K562 (cell line): ENCODE measurements around the gene PTPN13. TPM values are rescaled to one million over a fixed set of nuclear protein-coding genes. Genes with fewer than 3 reads are reported as not detected.

Experiments
- ATAC-seq: fragments of 200-7000 bp; cut with Tn5 transposase; 3 replicates; pipeline ENCODE4 v1.9.1; 2020; ENCODE audit warnings: moderate library complexity
- BruUV-seq: library from RNA; stranded (reverse); fragments of 400-500 nt; replicated peaks from 2 replicates; lab custom pipeline; 2021; lab: Mats Ljungman, UMichigan
- CTCF ChIA-PET: fragments of 300-600 bp; formaldehyde crosslinking; extraction: SDS; loops from one replicate; lab custom pipeline; 2021; ENCODE audit warnings: low intra/inter-chr PET ratio; lab: Yijun Ruan, JAX
- POLR2A ChIA-PET: fragments of 300-600, 350-650 bp; sonication (Branson Sonifier 250); formaldehyde crosslinking; extraction: SDS; loops from one replicate; lab custom pipeline; 2021; ENCODE audit warnings: antibody characterized with exemption, inconsistent platforms; lab: Yijun Ruan, JAX
- DNase-seq, 4 experiments: peaks; one replicate each; pipeline versions ENCODE4 v3.0.0 to v3.0.0-alpha.2; 2011 to 2018; ENCODE audit warnings: low spot score in 3 of 4, mixed read lengths in 3 of 4; ENCODE audit errors: extremely low read depth in 1 of 4
- FAIRE-seq: peaks from 2 replicates; lab custom pipeline; 2011; peaks lifted over from hg19 to GRCh38; lab: Jason Lieb, UNC
- H2AFZ ChIP-seq: 2 replicates; pipeline ENCODE4 v1.6.0; 2011; ENCODE audit warnings: low read depth, low read length, control low read depth, inconsistent platforms
- H3K27ac ChIP-seq: fragments of 200-600 bp; 3 replicates; pipeline ENCODE4 v1.8.0; 2011; ENCODE audit warnings: low read depth, mild to moderate bottlenecking, control low read depth, inconsistent platforms, low read length, moderate library complexity, mixed read lengths; ENCODE audit errors: extremely low read depth
- H3K27me3 ChIP-seq, 2 experiments: fragments of 300-600 bp in 1 of 2; 2 replicates in 1 of 2; 3 replicates in 1 of 2; pipeline versions ENCODE4 v1.6.0 to v1.8.0; 2011; ENCODE audit warnings: inconsistent platforms in 2 of 2, low read length in 2 of 2, mild to moderate bottlenecking in 1 of 2, mixed read lengths in 1 of 2, moderate library complexity in 1 of 2; ENCODE audit not compliant: control insufficient read depth in 2 of 2, insufficient read depth in 2 of 2
- H3K36me3 ChIP-seq: fragments of 300-600 bp; 3 replicates; pipeline ENCODE4 v1.8.0; 2011; ENCODE audit warnings: mild to moderate bottlenecking, low read length, inconsistent platforms; ENCODE audit not compliant: control insufficient read depth, insufficient read depth
- H3K4me1 ChIP-seq, 2 experiments: fragments of 200-600 bp in 1 of 2; replicated peaks in 1 of 2; 2 replicates in 1 of 2; 3 replicates in 1 of 2; pipeline versions ENCODE4 v1.5.1 to v1.8.0; 2011; ENCODE audit warnings: inconsistent platforms in 2 of 2, low read length in 2 of 2, mild to moderate bottlenecking in 1 of 2, mixed read lengths in 1 of 2, moderate library complexity in 1 of 2; ENCODE audit not compliant: control insufficient read depth in 2 of 2, insufficient read depth in 2 of 2
- H3K4me2 ChIP-seq: 2 replicates; pipeline ENCODE4 v1.6.1; 2011; ENCODE audit warnings: low read length, control low read depth, inconsistent platforms, mixed read lengths; ENCODE audit not compliant: insufficient read depth
- H3K4me3 ChIP-seq: fragments of 200-600 bp; sonication (generic), shearing (Covaris generic); 2 replicates; pipeline ENCODE4 v1.5.1; 2016; ENCODE audit warnings: control low read depth, inconsistent platforms
- H3K79me2 ChIP-seq: fragments of 200-600 bp; 3 replicates; pipeline ENCODE4 v1.8.0; 2011; ENCODE audit warnings: low read length, inconsistent platforms; ENCODE audit not compliant: control insufficient read depth, insufficient read depth
- H3K9ac ChIP-seq, 2 experiments: 2 replicates each; pipeline versions ENCODE4 v1.6.0 to v1.6.1; 2011; ENCODE audit warnings: low read depth in 2 of 2, low read length in 2 of 2, control low read depth in 1 of 2, inconsistent platforms in 1 of 2, mild to moderate bottlenecking in 1 of 2, mixed read lengths in 1 of 2; ENCODE audit not compliant: insufficient read depth in 1 of 2
- H3K9me1 ChIP-seq: one replicate; pipeline ENCODE4 v1.6.0; 2011; ENCODE audit warnings: inconsistent platforms, mild to moderate bottlenecking, low read length, moderate library complexity; ENCODE audit not compliant: control insufficient read depth, insufficient read depth
- H3K9me3 ChIP-seq: replicated peaks from 2 replicates; pipeline ENCODE4 v1.5.1; 2011; ENCODE audit warnings: low read depth, low read length, inconsistent platforms; ENCODE audit not compliant: control insufficient read depth, insufficient read depth
- H4K20me1 ChIP-seq: replicated peaks from 2 replicates; pipeline ENCODE4 v1.6.1; 2011; ENCODE audit warnings: low read length, inconsistent platforms, mixed read lengths; ENCODE audit not compliant: control insufficient read depth, insufficient read depth
- BRF1 ChIP-seq: IDR thresholded peaks from 3 replicates; pipeline ENCODE4 v1.6.1; 2011; ENCODE audit warnings: borderline replicate concordance, mild to moderate bottlenecking; ENCODE audit not compliant: insufficient read length; ENCODE audit errors: extremely low read depth
- HSF4 ChIP-seq: fragments of 250-450 bp; sonication (Bioruptor Pico); IDR thresholded peaks from 2 replicates; pipeline ENCODE4 v2.1.2; 2022; ENCODE audit warnings: mild to moderate bottlenecking, moderate library complexity, borderline replicate concordance
- NCOR1 ChIP-seq: fragments of 450-650 bp; IDR thresholded peaks from 2 replicates; pipeline ENCODE4 v1.6.1; 2016; ENCODE audit warnings: mild to moderate bottlenecking, moderate library complexity
- TAL1 ChIP-seq: fragments of 450-650 bp; IDR thresholded peaks from 2 replicates; pipeline ENCODE4 v1.6.1; 2016; ENCODE audit warnings: mild to moderate bottlenecking
- THRAP3 ChIP-seq: fragments of 450-650 bp; IDR thresholded peaks from 2 replicates; pipeline ENCODE4 v1.6.1; 2016; ENCODE audit warnings: mild to moderate bottlenecking, inconsistent platforms, borderline replicate concordance
- ZNF507 ChIP-seq: conservative IDR thresholded peaks from 2 replicates; pipeline ENCODE4 v1.6.1; 2017; ENCODE audit warnings: missing genetic modification characterization, missing compliant biosample characterization
- WGBS: fragments of 100-300 bp; shearing (Covaris generic); methylation state at CpG from one replicate; pipeline ENCODE4 v1.1.6; 2016; ENCODE audit warnings: low coverage, mixed read lengths; ENCODE audit not compliant: insufficient coverage; ENCODE audit errors: missing lambda C conversion rate; 5-methylcytosine and 5-hydroxymethylcytosine counted together
- in situ Hi-C: fragments of 300-500 bp; cut with MboI; formaldehyde crosslinking; loops from 4 replicates; pipeline ENCODE4 v1.15.0; 2018; ENCODE audit warnings: inconsistent platforms, mixed read lengths
- intact Hi-C: fragments of 100-400 bp; cut with micrococcal nuclease; formaldehyde crosslinking; loops from 2 replicates; pipeline ENCODE4 v1.14.2; 2022
- polyA plus RNA-seq, 8 experiments: library from polyadenylated mRNA; depleted of rRNA in 4 of 8; stranded (reverse) in 5 of 8; unstranded in 3 of 8; fragments of >200 nt; fragmentation: Nextera tagmentation in 2 of 8; fragmentation: Illumina TruSeq in 1 of 8; extraction: Ambion mirVana in 2 of 8; extraction: Trizol in 1 of 8; gene quantifications; 2 replicates each; pipeline versions ENCODE4 v1.2.1 to v1.2.3, GENCODE V29; 2011 to 2014; ENCODE audit warnings: inconsistent platforms in 1 of 8, missing spikeins in 1 of 8
- total RNA-seq, 7 experiments: library from RNA; depleted of rRNA in 6 of 7; stranded (reverse); fragments of >200 nt in 6 of 7; fragmentation: Illumina TruSeq in 2 of 7; extraction: Trizol in 2 of 7; gene quantifications; 2 replicates each; pipeline versions ENCODE4 v1.2.1 to v1.2.3, GENCODE V29; 2011 to 2021; ENCODE audit warnings: low replicate concordance in 1 of 7
- TF ChIP-seq, protein P1 (sequence below), 3 experiments: IDR thresholded peaks in 2 of 3; conservative IDR thresholded peaks in 1 of 3; 2 replicates each; pipeline ENCODE4 v1.5.1; 2011 to 2012; ENCODE audit warnings: low read length in 3 of 3, mild to moderate bottlenecking in 3 of 3, control low read depth in 2 of 3, improper control_type of control experiment in 1 of 3, inconsistent platforms in 1 of 3, low read depth in 1 of 3, mixed read lengths in 1 of 3, moderate library complexity in 1 of 3; ENCODE audit not compliant: insufficient read depth in 2 of 3
- TF ChIP-seq, protein P2 (sequence below): IDR thresholded peaks from 2 replicates; pipeline ENCODE4 v1.6.1; 2011; ENCODE audit warnings: borderline replicate concordance, low read depth, mild to moderate bottlenecking, moderate library complexity, low read length; ENCODE audit not compliant: insufficient read depth, poor library complexity, severe bottlenecking
- TF ChIP-seq, protein P3 (sequence below): fragments of 450-650 bp; IDR thresholded peaks from 2 replicates; pipeline ENCODE4 v1.6.1; 2016; ENCODE audit warnings: borderline replicate concordance
- TF ChIP-seq, protein P4 (sequence below): sonication (generic); formaldehyde crosslinking; IDR thresholded peaks from 2 replicates; pipeline ENCODE4 v1.8.0; 2023; ENCODE audit warnings: mild to moderate bottlenecking, missing genetic modification reagents

The PTPN13 gene
- total and polyA plus RNA-seq, 9 of the 15 experiments (the other 6 are each of a cell fraction or from before 2014, with no cell fraction given) = 0.33 TPM; not detected in 8

DNA sequence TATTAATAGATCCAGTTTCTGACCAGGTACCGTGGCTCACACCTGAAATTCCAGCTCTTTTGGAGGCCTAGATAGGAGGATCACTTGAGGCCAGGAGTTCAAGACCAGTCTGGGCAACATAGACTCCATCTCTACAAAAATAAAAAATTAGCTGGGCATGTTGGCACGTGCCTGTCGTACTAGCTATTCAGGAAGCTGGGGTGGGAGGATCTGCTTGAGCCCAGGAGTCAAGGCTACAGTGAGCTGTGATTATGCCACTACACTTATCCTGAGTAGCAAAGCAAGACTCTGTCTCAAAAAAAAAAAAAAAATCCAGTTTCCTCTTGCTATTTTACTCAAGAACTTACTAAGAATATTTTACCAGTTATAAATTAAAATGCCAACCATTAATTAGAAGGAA, 163.4 kb downstream of the PTPN13 start:
- H3K4me2 ChIP-seq = no peak overlapping the region
- no peaks in the 10 kb centered on the region for H3K36me3 ChIP-seq
- FAIRE-seq (no peak), ATAC-seq (no peak), DNase-seq (no peak)
- intact Hi-C loops = no loop called here
- ChIA-PET CTCF (no interaction called here), POLR2A (no interaction called here)
- no peaks in the 10 kb centered on the region for H3K27me3 ChIP-seq
- in situ Hi-C loops = no loop called here
- 0% methylated on average over 3 of the region's 3 CpGs for WGBS
- no peaks in the 10 kb centered on the region for H3K9me1 ChIP-seq
- H3K9ac ChIP-seq = no peak overlapping the region
- H3K4me3 ChIP-seq = no peak overlapping the region
- no peaks in the 10 kb centered on the region for H3K4me1 ChIP-seq
- BruUV-seq = no TSS peak
- no peak overlapping the region for H3K27ac ChIP-seq
- H4K20me1 ChIP-seq = no peaks in the 10 kb centered on the region
- H3K79me2 ChIP-seq = no peaks in the 10 kb centered on the region
- no peaks in the 10 kb centered on the region for H3K9me3 ChIP-seq
- H2AFZ ChIP-seq = no peak overlapping the region
- TF ChIP-seq NCOR1 (no peak), TAL1 (no peak), ZNF507 (tag) (no peak), HSF4 (no peak), THRAP3 (no peak), BRF1 (no peak)
- TF ChIP-seq, protein P1, sequence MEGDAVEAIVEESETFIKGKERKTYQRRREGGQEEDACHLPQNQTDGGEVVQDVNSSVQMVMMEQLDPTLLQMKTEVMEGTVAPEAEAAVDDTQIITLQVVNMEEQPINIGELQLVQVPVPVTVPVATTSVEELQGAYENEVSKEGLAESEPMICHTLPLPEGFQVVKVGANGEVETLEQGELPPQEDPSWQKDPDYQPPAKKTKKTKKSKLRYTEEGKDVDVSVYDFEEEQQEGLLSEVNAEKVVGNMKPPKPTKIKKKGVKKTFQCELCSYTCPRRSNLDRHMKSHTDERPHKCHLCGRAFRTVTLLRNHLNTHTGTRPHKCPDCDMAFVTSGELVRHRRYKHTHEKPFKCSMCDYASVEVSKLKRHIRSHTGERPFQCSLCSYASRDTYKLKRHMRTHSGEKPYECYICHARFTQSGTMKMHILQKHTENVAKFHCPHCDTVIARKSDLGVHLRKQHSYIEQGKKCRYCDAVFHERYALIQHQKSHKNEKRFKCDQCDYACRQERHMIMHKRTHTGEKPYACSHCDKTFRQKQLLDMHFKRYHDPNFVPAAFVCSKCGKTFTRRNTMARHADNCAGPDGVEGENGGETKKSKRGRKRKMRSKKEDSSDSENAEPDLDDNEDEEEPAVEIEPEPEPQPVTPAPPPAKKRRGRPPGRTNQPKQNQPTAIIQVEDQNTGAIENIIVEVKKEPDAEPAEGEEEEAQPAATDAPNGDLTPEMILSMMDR (IDR thresholded peaks at IDR 0.05 in 2 of 3, conservative IDR thresholded peaks at IDR 0.05 in 1 of 3; ENCODE audit: insufficient read depth in 2 of 3, low read depth in 1 of 3, low read length in 3 of 3) = no peak
- TF ChIP-seq, protein P2, sequence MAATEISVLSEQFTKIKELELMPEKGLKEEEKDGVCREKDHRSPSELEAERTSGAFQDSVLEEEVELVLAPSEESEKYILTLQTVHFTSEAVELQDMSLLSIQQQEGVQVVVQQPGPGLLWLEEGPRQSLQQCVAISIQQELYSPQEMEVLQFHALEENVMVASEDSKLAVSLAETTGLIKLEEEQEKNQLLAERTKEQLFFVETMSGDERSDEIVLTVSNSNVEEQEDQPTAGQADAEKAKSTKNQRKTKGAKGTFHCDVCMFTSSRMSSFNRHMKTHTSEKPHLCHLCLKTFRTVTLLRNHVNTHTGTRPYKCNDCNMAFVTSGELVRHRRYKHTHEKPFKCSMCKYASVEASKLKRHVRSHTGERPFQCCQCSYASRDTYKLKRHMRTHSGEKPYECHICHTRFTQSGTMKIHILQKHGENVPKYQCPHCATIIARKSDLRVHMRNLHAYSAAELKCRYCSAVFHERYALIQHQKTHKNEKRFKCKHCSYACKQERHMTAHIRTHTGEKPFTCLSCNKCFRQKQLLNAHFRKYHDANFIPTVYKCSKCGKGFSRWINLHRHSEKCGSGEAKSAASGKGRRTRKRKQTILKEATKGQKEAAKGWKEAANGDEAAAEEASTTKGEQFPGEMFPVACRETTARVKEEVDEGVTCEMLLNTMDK = no peak
- TF ChIP-seq, protein P3, sequence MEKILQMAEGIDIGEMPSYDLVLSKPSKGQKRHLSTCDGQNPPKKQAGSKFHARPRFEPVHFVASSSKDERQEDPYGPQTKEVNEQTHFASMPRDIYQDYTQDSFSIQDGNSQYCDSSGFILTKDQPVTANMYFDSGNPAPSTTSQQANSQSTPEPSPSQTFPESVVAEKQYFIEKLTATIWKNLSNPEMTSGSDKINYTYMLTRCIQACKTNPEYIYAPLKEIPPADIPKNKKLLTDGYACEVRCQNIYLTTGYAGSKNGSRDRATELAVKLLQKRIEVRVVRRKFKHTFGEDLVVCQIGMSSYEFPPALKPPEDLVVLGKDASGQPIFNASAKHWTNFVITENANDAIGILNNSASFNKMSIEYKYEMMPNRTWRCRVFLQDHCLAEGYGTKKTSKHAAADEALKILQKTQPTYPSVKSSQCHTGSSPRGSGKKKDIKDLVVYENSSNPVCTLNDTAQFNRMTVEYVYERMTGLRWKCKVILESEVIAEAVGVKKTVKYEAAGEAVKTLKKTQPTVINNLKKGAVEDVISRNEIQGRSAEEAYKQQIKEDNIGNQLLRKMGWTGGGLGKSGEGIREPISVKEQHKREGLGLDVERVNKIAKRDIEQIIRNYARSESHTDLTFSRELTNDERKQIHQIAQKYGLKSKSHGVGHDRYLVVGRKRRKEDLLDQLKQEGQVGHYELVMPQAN = no peak
- TF ChIP-seq, protein P4, sequence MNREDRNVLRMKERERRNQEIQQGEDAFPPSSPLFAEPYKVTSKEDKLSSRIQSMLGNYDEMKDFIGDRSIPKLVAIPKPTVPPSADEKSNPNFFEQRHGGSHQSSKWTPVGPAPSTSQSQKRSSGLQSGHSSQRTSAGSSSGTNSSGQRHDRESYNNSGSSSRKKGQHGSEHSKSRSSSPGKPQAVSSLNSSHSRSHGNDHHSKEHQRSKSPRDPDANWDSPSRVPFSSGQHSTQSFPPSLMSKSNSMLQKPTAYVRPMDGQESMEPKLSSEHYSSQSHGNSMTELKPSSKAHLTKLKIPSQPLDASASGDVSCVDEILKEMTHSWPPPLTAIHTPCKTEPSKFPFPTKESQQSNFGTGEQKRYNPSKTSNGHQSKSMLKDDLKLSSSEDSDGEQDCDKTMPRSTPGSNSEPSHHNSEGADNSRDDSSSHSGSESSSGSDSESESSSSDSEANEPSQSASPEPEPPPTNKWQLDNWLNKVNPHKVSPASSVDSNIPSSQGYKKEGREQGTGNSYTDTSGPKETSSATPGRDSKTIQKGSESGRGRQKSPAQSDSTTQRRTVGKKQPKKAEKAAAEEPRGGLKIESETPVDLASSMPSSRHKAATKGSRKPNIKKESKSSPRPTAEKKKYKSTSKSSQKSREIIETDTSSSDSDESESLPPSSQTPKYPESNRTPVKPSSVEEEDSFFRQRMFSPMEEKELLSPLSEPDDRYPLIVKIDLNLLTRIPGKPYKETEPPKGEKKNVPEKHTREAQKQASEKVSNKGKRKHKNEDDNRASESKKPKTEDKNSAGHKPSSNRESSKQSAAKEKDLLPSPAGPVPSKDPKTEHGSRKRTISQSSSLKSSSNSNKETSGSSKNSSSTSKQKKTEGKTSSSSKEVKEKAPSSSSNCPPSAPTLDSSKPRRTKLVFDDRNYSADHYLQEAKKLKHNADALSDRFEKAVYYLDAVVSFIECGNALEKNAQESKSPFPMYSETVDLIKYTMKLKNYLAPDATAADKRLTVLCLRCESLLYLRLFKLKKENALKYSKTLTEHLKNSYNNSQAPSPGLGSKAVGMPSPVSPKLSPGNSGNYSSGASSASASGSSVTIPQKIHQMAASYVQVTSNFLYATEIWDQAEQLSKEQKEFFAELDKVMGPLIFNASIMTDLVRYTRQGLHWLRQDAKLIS (CRISPR knock-in tag) = no peak
